ENCODE data around the gene CCDC88C.
A peak's percentile ranks its signal among the peaks of the same experiment; 100 is the strongest.
"Not testable (repeated sequence)": the region's sequence is repeated elsewhere in the genome, so short reads cannot be mapped to it uniquely, and the experiment has no call there.

The CCDC88C gene

GRCh38 chr14:91418387-91419043, 895 bp upstream of the CCDC88C start:
- DNase-seq (ENCODE audit: low spot score): peak; percentile 58

GRCh38 chr14:91417983-91418386, 365 bp upstream of the CCDC88C start:
- DNase-seq (ENCODE audit: low spot score): no peak

- DNase-seq (ENCODE audit: low spot score): no peak
Measured at GRCh38 chr14:91416744-91417119, 888 bp downstream of the CCDC88C start.

- no peak for DNase-seq (ENCODE audit: low spot score)
Measured at GRCh38 chr14:91415794-91416743, 1.6 kb downstream of the CCDC88C start.

GRCh38 chr14:91414475-91414833, 3.2 kb downstream of the CCDC88C start:
- DNase-seq (ENCODE audit: low spot score): no peak

- no peak for DNase-seq (ENCODE audit: low spot score)
Measured at GRCh38 chr14:91413547-91414474, 3.8 kb downstream of the CCDC88C start.

- no peak for DNase-seq (ENCODE audit: low spot score)
Measured at GRCh38 chr14:91412939-91413338, 4.7 kb downstream of the CCDC88C start.

GRCh38 chr14:91410771-91411536, 6.7 kb downstream of the CCDC88C start:
- DNase-seq (ENCODE audit: low spot score): no peak

GRCh38 chr14:91409928-91410718, 7.5 kb downstream of the CCDC88C start:
- no peak for DNase-seq (ENCODE audit: low spot score)

GRCh38 chr14:91409240-91409639, 8.4 kb downstream of the CCDC88C start:
- DNase-seq (ENCODE audit: low spot score): not testable (repeated sequence)

GRCh38 chr14:91406982-91407381, 10.6 kb downstream of the CCDC88C start:
- no peak for DNase-seq (ENCODE audit: low spot score)

- no peak for DNase-seq (ENCODE audit: low spot score)
Measured at GRCh38 chr14:91406451-91406850, 11.2 kb downstream of the CCDC88C start.

GRCh38 chr14:91405724-91406435, 11.7 kb downstream of the CCDC88C start:
- no peak for DNase-seq (ENCODE audit: low spot score)

- DNase-seq (ENCODE audit: low spot score): no peak
Measured at GRCh38 chr14:91405241-91405721, 12.3 kb downstream of the CCDC88C start.

GRCh38 chr14:91402771-91403600, 14.6 kb downstream of the CCDC88C start:
- DNase-seq (ENCODE audit: low spot score): no peak

GRCh38 chr14:91402348-91402747, 15.3 kb downstream of the CCDC88C start:
- no peak for DNase-seq (ENCODE audit: low spot score)

GRCh38 chr14:91401751-91402150, 15.9 kb downstream of the CCDC88C start:
- DNase-seq (ENCODE audit: low spot score): no peak

- no peak for DNase-seq (ENCODE audit: low spot score)
Measured at GRCh38 chr14:91400696-91401095, 16.9 kb downstream of the CCDC88C start.

All from Ammon's horn (tissue), 1 donor.